ENCODE measurements around the gene D2HGDH.
"Not testable (repeated sequence)": the region's sequence is repeated elsewhere in the genome, so short reads cannot be mapped to it uniquely, and the experiment has no call there.

The D2HGDH gene

GRCh38 chr2:241771286-241772062 is 37.0 kb downstream of the D2HGDH start:
- no peak for DNase-seq

DNA sequence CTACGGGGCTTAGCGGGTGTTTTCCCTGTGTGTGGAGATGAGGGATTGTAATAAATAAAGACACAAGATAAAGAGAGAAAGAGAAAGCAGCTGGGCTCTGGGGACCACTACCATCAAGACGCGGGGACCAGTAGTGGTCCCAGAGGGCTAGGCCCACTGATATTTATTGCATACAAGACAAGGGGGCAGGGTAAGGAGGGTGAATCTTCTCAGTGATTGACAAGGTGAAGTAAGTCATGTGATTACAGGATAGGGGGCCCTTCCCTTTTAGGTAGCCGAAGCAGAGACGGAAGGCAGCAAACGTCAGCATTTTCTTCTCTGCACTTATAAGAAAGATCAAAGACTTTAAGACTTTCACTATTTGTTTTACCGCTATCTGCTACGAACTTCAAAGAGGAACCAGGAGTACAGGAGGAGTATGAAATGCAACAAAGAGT is 37.7 kb downstream of the D2HGDH start:
- no peak for DNase-seq

DNA sequence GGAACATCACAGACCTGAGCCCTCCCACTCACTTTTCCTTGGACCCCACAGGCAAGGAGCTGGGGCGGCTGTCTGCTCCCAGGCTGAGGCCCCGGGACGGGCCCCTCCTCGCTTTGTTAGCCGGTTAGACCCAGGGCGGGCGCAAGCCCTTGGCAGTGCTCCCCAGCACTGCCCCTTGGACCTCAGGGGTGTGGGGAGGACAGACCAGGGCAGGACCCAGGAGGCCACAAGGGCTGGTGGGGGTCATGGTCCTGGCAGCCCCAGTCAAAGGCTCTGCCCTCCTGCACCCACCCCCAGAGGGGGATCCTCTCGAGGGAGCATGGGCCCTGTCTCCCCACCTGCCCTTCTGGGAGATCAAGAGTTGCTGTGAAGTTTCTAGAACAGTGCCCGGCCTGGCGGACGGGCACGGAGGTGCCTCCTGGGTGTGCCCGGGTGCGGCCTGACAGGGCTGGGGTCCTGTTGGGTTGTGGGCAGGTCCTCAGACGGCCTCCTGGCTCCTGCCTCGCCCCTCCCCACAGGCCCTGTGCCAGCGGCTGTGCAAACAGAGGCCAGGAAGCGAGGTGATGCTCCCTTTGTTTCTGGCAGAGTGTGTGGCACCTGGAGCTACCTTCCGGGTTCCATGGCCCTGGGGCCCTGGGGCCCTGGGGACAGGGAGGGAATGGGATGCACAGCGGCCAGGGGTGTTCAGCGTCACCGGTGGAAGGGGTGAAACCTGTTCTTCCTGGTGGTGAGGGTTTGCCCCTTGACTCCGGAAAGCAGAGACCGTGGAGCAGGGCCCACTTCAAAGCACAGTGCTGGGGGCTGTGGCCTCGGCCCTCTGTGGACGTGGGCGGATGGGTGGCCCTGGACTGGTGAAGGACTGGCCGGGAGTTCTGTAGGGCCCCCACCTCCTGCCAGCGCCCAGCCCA is 39.3 kb downstream of the D2HGDH start:
- peak; percentile 48 for DNase-seq

DNA sequence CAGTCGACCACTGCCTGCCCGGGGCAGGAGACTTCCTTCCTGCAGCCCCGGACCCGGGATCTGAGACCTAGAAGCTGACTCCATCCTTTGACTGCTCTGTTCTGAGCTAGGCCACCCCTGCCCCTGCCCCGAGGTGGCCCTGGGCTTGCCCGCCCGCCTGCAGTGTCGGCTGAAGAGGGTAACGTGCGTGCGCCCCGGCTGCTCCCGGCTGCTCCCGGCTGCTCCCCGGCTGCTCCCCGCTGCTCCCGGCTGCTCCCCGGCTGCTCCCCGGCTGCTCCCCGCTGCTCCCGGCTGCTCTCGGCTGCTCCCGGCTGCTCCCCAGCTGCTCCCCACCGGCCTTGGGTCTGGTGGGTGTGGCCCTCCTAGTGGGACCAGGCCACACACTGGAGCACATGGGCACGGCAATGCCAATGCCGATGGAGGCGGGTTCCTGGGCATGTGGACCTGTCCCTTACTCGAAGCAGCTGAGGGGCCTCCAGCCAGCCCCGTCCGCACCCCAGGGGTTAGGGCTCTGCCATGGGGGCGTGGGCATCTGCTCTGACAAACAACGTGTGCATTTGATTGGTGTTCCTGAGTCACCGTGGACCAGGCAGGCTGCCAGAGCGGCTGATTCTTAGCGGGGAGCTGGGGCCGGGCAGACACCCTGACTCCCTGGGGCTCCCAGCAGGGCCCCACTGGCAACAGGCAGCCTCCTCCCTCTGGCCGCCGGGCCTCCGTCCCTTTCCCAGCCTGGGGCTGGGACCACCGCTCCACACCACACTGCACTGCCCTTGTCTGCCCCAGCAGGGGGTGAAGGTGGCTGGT is 40.2 kb downstream of the D2HGDH start:
- DNase-seq, result peak; percentile 19

- DNase-seq, result no peak
These were observed 41.1 kb downstream of the D2HGDH start for GRCh38 chr2:241775223-241776177.

GRCh38 chr2:241776336-241777169 is 42.1 kb downstream of the D2HGDH start, which contains the start of gene GAL3ST2:
Gene GAL3ST2 (plus strand): TSS chr2:241776822. CDS start chr2:241776956, 134 bp downstream.
- DNase-seq, result no peak

- no peak for DNase-seq
These were observed 42.8 kb downstream of the D2HGDH start for GRCh38 chr2:241777170-241777685.

DNA sequence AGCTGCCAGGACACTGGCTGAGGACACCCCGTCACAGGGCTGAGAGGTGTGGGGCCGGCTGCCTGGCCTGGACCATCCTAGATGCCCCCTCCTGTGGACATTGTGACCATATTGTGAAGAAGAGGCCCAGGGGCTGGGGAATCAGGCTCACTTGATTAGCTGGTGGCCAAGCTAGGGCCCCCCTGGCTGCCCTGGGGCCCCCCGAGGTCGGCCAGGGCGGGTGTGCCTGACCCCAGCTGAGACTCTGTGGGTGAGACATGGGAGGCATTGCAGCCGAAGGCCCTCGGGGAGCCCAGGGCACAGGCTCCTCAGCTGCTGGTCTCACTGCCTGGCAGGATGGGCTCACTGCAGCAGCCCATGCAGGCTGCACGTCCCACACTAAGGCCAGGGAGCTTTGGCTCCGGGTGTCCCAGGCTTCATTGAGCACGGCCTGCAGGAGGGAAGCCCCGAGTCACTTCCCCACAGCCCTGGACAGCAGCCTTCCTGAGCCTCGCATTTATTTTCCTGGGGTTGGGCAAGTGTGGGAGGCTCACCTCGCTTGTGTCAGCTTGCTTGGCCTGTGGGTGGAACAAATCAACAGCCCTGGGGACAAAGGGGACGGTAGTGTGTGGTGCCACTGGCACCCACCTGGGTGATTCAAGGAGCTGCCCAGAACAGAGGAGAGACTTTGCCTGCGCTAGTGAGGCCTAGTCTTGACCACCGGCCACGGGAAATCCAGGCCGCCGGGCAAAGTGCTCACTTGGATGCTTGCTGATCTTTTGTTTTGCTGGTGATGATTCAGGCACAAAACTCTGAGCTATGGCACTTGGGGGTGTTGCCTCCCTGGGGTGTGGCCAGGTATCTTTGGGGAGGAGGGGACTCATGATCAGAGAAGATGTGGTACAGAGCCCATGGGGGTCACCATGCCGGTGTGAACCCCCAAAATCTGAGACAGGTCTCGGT is 43.5 kb downstream of the D2HGDH start:
- no peak for DNase-seq

- DNase-seq, result no peak
These were observed 46.6 kb downstream of the D2HGDH start for GRCh38 chr2:241780939-241781569.

DNA sequence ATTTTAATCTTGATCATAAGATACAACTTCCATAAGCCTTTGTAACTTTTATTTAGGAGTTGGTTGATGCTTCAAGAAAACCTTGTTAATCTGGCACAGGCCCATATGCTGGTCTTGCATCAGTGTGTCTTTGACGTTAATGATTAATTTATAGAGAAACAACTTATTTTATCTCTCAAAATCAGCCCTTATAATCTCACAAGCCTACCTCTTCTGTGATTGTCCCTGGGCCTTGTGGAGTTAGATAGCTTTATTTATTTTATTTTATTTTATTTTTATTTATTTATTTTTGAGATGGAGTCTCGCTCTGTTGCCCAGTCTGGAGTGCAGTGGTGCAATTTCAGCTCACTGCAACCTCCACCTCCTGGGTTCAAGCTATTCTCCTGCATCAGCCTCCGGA is 47.6 kb downstream of the D2HGDH start:
- DNase-seq, result not testable (repeated sequence)

DNA sequence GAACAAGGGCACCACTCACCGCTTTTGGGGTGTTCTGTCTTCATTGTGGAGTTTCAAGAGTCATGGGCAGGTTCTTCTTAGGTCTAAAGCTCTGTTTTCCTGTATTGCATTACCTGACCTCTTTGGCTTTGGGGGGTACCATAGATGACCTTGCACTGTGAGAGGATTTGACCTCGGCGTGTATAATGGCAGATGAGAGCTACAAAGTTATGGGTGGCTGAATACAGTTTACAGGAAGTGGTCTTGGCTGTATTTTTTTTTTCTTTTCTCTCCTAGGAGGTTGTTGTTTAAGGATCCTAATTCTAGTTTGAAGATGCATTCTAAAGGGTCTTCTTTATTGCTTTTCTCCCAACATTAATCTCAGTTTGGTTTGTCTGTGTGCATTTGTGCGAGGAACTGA is 53.7 kb downstream of the D2HGDH start:
- no peak for DNase-seq

DNA sequence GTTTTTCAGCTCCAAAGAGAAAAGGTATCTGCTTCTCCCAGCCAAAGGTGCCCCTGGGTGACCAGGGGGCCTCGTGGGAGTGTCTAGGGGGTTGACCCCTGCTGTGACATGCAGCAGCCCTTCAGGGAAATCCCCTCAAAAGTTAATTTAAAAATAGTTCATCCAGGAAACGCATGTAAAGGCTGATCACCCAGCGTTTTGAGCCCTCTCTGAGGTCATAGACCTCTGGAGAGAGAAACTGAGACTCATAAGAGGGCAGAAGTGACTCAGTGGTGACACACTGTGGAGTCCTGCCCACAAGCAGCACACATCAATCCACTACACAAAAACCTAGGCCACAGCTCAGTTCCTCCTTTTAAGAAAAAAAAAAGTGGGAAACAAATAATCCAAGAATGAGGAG is 54.1 kb downstream of the D2HGDH start:
- DNase-seq, result no peak

GRCh38 chr2:241791385-241791784 is 57.0 kb downstream of the D2HGDH start:
- DNase-seq, result not testable (repeated sequence)

DNA sequence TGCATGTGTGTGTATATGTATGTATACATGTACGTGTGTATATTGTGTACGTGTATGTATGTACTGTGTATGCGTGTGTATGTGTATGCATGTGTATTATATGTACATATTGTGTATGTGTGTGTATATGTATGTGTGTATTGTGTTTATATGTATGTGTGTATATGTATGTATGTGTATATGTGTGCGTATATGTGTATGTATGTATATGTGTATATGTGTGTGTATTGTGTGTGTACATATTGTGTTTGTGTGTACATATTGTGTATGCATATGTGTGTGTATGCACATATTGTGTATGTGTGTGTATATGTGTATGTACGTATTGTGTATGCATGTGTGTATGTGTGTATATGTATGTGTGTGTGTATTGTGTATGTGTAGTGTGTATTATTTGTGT is 59.0 kb downstream of the D2HGDH start:
- DNase-seq, result no peak

GRCh38 chr2:241794250-241794823 is 59.9 kb downstream of the D2HGDH start:
- DNase-seq, result no peak

DNA sequence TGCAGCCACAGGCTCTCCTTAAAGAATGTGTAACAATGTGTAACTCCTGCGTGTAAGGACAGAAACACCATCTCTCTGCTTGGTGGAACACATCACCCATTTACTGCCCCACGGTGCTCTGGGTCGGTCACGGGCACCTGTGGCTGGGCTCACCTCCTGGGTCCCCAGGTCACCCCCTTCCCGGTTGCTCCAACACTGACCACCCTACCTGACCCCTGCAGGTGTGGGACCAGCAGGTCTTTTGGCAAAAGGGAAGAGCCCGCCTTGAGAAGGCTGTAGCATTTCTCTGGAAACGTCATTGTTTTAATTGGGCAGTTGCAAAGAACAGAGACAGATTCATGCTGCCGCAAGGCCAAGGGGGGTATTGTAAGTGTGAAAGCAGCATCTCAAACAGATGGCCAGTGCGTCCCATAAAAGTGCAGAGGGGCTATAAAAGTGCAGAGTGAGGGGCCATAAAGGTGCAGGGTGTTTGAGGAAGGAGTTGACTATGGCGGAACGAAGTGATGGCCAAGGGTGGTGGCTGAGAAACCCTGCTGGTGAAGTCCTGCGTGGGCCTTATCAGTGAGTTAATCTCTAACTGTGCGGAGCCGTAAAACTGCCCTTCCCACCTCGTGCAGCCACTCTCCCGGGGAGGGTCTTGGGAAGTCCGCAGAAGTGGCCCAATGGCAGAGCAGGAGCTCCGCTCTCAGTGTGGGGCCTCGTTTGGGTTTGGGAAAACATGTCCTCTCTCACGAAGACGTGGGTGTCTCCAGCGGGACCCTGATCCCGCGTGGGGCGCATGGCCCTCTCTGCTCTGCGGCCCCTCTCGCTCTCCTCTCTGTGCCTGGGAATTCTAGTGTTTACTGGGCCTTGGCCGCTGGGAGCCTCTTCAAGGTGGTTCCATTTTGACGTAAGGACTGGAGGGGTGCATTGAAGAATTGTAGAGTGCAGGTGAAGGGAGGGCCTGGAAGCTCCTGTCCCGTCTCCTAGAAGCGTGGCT is 60.9 kb downstream of the D2HGDH start:
- DNase-seq, result no peak

GRCh38 chr2:241796209-241796608 is 61.8 kb downstream of the D2HGDH start:
- no peak for DNase-seq
